ENCODE measurements around the gene UBR3. TPM values are rescaled to one million over a fixed set of nuclear protein-coding genes. Genes with fewer than 3 reads are reported as not detected.
"Not testable (repeated sequence)": the region's sequence is repeated elsewhere in the genome, so short reads cannot be mapped to it uniquely, and the experiment has no call there.

The UBR3 gene
- polyA plus RNA-seq, 10 donors: 32.4 to 68.2 (median 48.3) TPM

- DNase-seq: no peak
These were observed 118.3 kb downstream of the UBR3 start for GRCh38 chr2:169945515-169945914.

GRCh38 chr2:169946092-169946491, 118.8 kb downstream of the UBR3 start:
- DNase-seq: no peak

GRCh38 chr2:169946546-169946945, 119.3 kb downstream of the UBR3 start:
- no peak for DNase-seq

GRCh38 chr2:169955940-169956339, 128.7 kb downstream of the UBR3 start:
- no peak for DNase-seq

- not testable (repeated sequence) for DNase-seq
These were observed 130.0 kb downstream of the UBR3 start for GRCh38 chr2:169957219-169957618.

- no peak for DNase-seq
These were observed 134.7 kb downstream of the UBR3 start for GRCh38 chr2:169961911-169962310.

GRCh38 chr2:169963786-169964185, 136.5 kb downstream of the UBR3 start:
- no peak for DNase-seq

- no peak for DNase-seq
These were observed 137.5 kb downstream of the UBR3 start for GRCh38 chr2:169964740-169965139.

GRCh38 chr2:169965495-169965894, 138.2 kb downstream of the UBR3 start:
- DNase-seq: no peak

- no peak for DNase-seq
These were observed 139.2 kb downstream of the UBR3 start for GRCh38 chr2:169966454-169966853.

GRCh38 chr2:169968743-169969142, 141.5 kb downstream of the UBR3 start:
- DNase-seq: no peak

GRCh38 chr2:169975221-169975620, 148.0 kb downstream of the UBR3 start:
- DNase-seq: peak in 2 of 3 donors; percentile 16 to 26

- DNase-seq: no peak
These were observed 149.1 kb downstream of the UBR3 start for GRCh38 chr2:169976335-169976851.

- DNase-seq: no peak
These were observed 150.3 kb downstream of the UBR3 start for GRCh38 chr2:169977530-169977929.

GRCh38 chr2:169978402-169979017, 151.3 kb downstream of the UBR3 start:
- no peak for DNase-seq

- no peak for DNase-seq
These were observed 151.8 kb downstream of the UBR3 start for GRCh38 chr2:169979025-169979424.

GRCh38 chr2:169980001-169980400, 152.7 kb downstream of the UBR3 start:
- DNase-seq: no peak

- no peak for DNase-seq
These were observed 153.4 kb downstream of the UBR3 start for GRCh38 chr2:169980643-169981042.

GRCh38 chr2:169982929-169983328, 155.7 kb downstream of the UBR3 start:
- DNase-seq: no peak

- DNase-seq: no peak
These were observed 156.3 kb downstream of the UBR3 start for GRCh38 chr2:169983506-169983905.

- DNase-seq: no peak
These were observed 156.9 kb downstream of the UBR3 start for GRCh38 chr2:169984145-169984544.

- no peak for DNase-seq
These were observed 167.5 kb downstream of the UBR3 start for GRCh38 chr2:169994752-169995151.

- no peak for DNase-seq
These were observed 170.1 kb downstream of the UBR3 start for GRCh38 chr2:169997140-169997887.
